SKM-1 (cell line): ENCODE data around the gene DEFB124.

Experiments
- DNase-seq: peaks from one replicate; lab custom pipeline; 2025; ENCODE audit not compliant: unreplicated experiment; lab: John Stamatoyannopoulos, UW

Gene DEFB124

GRCh38 chr20:31474758-31475427 is at the start of gene DEFB124, which contains the start of gene REM1:
TSS of gene DEFB124 (minus strand) at chr20:31475127. CDS start at chr20:31473013, 2,114 bp downstream.
TSS of gene REM1 (plus strand) at chr20:31475288. CDS start at chr20:31476446, 1,158 bp downstream.
- no peak for DNase-seq

- peak; percentile 93 for DNase-seq
These were observed 48.7 kb upstream of the DEFB124 start for GRCh38 chr20:31523361-31524283.

GRCh38 chr20:31522731-31523130 is 47.8 kb upstream of the DEFB124 start:
- DNase-seq, result no peak

GRCh38 chr20:31521267-31521666 is 46.3 kb upstream of the DEFB124 start:
- peak; percentile 39 for DNase-seq

- DNase-seq, result no peak
These were observed 42.4 kb upstream of the DEFB124 start for GRCh38 chr20:31517373-31517772.

- no peak for DNase-seq
These were observed 41.7 kb upstream of the DEFB124 start for GRCh38 chr20:31516651-31517050.

- no peak for DNase-seq
These were observed 41.2 kb upstream of the DEFB124 start for GRCh38 chr20:31516166-31516565.

- no peak for DNase-seq
These were observed 40.8 kb upstream of the DEFB124 start for GRCh38 chr20:31515775-31516107.

- no peak for DNase-seq
These were observed 40.3 kb upstream of the DEFB124 start for GRCh38 chr20:31515072-31515774.

GRCh38 chr20:31514154-31515071 is 39.5 kb upstream of the DEFB124 start, which contains the start of gene HM13:
TSS of gene HM13 (plus strand) at chr20:31514442. CDS start at chr20:31514552, 110 bp downstream.
- peak; percentile 82 for DNase-seq

GRCh38 chr20:31508517-31509244 is 33.8 kb upstream of the DEFB124 start:
- DNase-seq, result no peak

- DNase-seq, result no peak
These were observed 31.0 kb upstream of the DEFB124 start for GRCh38 chr20:31505903-31506302.

- peak; percentile 60 for DNase-seq
These were observed 28.2 kb upstream of the DEFB124 start for GRCh38 chr20:31502884-31503673.

- no peak for DNase-seq
These were observed 25.6 kb upstream of the DEFB124 start for GRCh38 chr20:31500527-31500926.

GRCh38 chr20:31497838-31498540 is 23.1 kb upstream of the DEFB124 start:
- no peak for DNase-seq

GRCh38 chr20:31496761-31497295 is 21.9 kb upstream of the DEFB124 start:
- DNase-seq, result no peak

- no peak for DNase-seq
These were observed 19.2 kb upstream of the DEFB124 start for GRCh38 chr20:31494131-31494530.

- no peak for DNase-seq
These were observed 15.8 kb upstream of the DEFB124 start for GRCh38 chr20:31490752-31491151.
